T-helper 1 cell treated with Interleukin-12 subunit alpha and Interleukin-12 subunit beta and Interleukin-4 antibody, amounts not matched to agents 30 ng/mL and 1 ng/mL, for 36 hours (primary cell): ENCODE data around the gene RPS6KA1. TPM values are rescaled to one million over a fixed set of nuclear protein-coding genes. Genes with fewer than 3 reads are reported as not detected.
"Not testable (repeated sequence)": the region's sequence is repeated elsewhere in the genome, so short reads cannot be mapped to it uniquely, and the experiment has no call there.

ENCODE experiments used
- intact Hi-C: fragments of 100-400 bp; cut with micrococcal nuclease; formaldehyde crosslinking; loops from one replicate; pipeline ENCODE4 v1.15.1; 2024
- total RNA-seq: library from RNA; stranded (reverse); gene quantifications from 2 replicates; pipeline ENCODE4 v1.2.3, GENCODE V29; 2022

RPS6KA1 gene
- 216 and 220 TPM in 2 replicates for total RNA-seq

GRCh38 chr1:26529655-26530409, at the start of gene RPS6KA1:
Gene RPS6KA1 (plus strand): TSS chr1:26529761. CDS start chr1:26529921, 160 bp downstream.
- intact Hi-C loops: loop anchor here (1.0 kb wide), 3 partner anchors 12 to 57 kb away; no protein-coding TSS in a partner anchor

- intact Hi-C loops: no loop called here
These were observed 46.6 kb upstream of the RPS6KA1 start for GRCh38 chr1:26482921-26483320.

GRCh38 chr1:26483980-26484379, 45.6 kb upstream of the RPS6KA1 start:
- intact Hi-C loops: no loop called here

GRCh38 chr1:26490155-26490554, 39.4 kb upstream of the RPS6KA1 start:
- intact Hi-C loops: no loop called here

- intact Hi-C loops: no loop called here
These were observed 36.3 kb upstream of the RPS6KA1 start for GRCh38 chr1:26493267-26493666.

GRCh38 chr1:26493938-26494337, 35.6 kb upstream of the RPS6KA1 start:
- intact Hi-C loops: no loop called here

- intact Hi-C loops: no loop called here
These were observed 32.7 kb upstream of the RPS6KA1 start for GRCh38 chr1:26496861-26497260.

- intact Hi-C loops: no loop called here
These were observed 30.7 kb upstream of the RPS6KA1 start for GRCh38 chr1:26498894-26499293.

- intact Hi-C loops: loop anchor here (1.0 to 5.0 kb wide), 10 partner anchors 27 to 421 kb away; partner anchors contain the start of genes DHDDS, NUDC and RPS6KA1
These were observed 28.9 kb upstream of the RPS6KA1 start for GRCh38 chr1:26500488-26501175.

GRCh38 chr1:26510711-26511110, 18.9 kb upstream of the RPS6KA1 start:
- intact Hi-C loops: not testable (repeated sequence)

- intact Hi-C loops: not testable (repeated sequence)
These were observed 13.7 kb upstream of the RPS6KA1 start for GRCh38 chr1:26515836-26516235.

GRCh38 chr1:26516987-26517765, 12.4 kb upstream of the RPS6KA1 start:
- intact Hi-C loops: no loop called here

- intact Hi-C loops: no loop called here
These were observed 11.9 kb upstream of the RPS6KA1 start for GRCh38 chr1:26517766-26518049.

- intact Hi-C loops: no loop called here
These were observed 11.2 kb upstream of the RPS6KA1 start for GRCh38 chr1:26518355-26518754.

GRCh38 chr1:26520339-26520738, 9.2 kb upstream of the RPS6KA1 start:
- intact Hi-C loops: no loop called here

- intact Hi-C loops: no loop called here
These were observed 7.9 kb upstream of the RPS6KA1 start for GRCh38 chr1:26521669-26522030.

GRCh38 chr1:26522073-26522472, 7.5 kb upstream of the RPS6KA1 start:
- intact Hi-C loops: no loop called here

- intact Hi-C loops: no loop called here
These were observed 5.4 kb upstream of the RPS6KA1 start for GRCh38 chr1:26524181-26524580.

- intact Hi-C loops: no loop called here
These were observed 3.3 kb upstream of the RPS6KA1 start for GRCh38 chr1:26526287-26526686.

GRCh38 chr1:26529405-26529654, 231 bp upstream of the RPS6KA1 start:
- intact Hi-C loops: loop anchor here (1.0 kb wide), 3 partner anchors 13 to 56 kb away; no protein-coding TSS in a partner anchor

GRCh38 chr1:26530410-26530894, 891 bp downstream of the RPS6KA1 start:
- intact Hi-C loops: no loop called here
